GM19324 (cell line): Measurements from ENCODE around the gene ZNF335.

Source experiments
- ATAC-seq: cut with Tn5 transposase; IDR thresholded peaks from one replicate; pipeline ENCODE4 v1.9.1; 2021; ENCODE audit warnings: mild to moderate bottlenecking, moderate library complexity; ENCODE audit not compliant: unreplicated experiment, low FRiP score

ZNF335 gene

DNA sequence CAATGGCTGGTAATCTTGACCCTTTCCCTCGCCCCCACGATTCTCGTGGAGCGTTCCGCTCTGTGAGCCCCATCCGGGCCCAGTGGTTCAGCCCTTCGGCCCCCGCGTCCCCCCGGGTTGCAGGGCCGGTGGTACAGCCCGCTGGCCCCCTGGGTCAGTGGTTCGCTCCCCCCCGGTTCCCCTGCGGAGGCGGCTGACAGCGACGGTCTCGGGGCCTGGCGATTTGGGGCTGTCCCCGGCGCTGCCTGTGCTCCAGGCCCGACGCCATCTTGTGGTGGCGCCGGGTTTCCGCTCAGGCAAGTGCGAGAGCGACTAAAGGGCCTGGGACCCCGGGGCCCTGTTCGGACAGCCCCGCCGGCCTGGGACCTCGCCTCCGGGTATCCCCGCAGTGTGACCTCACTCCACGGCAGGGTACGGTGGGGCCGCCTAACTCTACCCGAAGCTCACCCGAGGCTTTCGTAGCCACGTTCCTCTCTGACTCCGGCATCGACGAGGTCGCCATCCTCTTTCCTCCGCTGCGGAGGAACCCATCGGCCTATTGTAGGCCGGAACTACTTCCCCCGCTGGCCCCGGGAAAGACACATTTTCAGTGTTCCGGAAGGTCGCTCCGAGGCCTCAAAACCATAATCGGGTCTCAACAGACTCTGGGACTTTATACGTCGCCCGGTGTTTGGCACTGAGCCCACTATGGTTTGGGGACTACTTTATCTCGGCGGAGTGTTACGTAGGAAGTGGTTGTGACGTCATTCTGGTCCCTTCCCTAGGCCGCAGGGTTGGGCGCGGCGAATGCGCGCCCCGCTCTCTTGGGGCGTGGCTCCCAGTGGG is at the start of gene ZNF335:
ZNF335 (minus strand) TSS at position 529 of the 825 bp plus-strand sequence. CDS start 793 bp downstream, outside the sequence.
- peak; percentile 80 for ATAC-seq

DNA sequence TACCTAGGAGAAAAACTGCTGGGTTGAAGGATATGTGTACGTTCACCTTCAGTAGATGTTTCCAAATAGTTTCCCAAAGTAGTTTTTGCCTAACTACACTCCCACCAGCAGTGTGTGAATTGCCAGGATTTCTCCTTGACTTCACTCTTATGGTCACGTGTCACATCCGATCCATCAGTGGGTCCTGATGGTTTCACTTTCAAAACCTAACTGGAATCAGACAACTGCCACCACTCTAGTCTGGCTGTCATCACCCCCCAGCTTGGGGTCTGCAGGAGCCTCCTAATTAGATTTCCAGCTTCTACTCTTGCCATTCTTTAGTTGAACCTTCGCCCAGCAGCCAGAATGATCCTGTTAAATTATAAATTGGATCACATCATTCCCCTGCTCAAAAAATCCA is 48.6 kb upstream of the ZNF335 start:
- no peak for ATAC-seq

DNA sequence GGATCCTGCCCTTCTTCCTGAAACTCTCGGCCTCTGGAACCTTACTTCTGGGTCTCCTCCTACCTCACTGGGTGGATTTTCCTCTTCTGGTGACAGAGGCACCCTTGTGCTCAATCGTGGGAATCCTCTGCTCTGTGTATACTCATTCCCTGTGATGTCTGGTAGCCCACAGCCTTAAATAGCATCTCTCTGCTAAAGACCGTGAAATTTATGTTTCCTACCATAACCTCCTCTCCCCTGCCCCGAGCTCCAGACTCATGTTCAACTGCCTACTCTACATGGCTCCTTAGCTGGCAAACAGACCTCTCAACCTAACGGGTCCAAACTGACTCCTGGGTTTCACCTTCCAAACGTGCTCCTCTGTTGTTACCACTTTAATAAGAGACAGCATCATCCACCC is 46.6 kb upstream of the ZNF335 start:
- no peak for ATAC-seq

GRCh38 chr20:46018112-46018511 is 46.1 kb upstream of the ZNF335 start:
- ATAC-seq: no peak

DNA sequence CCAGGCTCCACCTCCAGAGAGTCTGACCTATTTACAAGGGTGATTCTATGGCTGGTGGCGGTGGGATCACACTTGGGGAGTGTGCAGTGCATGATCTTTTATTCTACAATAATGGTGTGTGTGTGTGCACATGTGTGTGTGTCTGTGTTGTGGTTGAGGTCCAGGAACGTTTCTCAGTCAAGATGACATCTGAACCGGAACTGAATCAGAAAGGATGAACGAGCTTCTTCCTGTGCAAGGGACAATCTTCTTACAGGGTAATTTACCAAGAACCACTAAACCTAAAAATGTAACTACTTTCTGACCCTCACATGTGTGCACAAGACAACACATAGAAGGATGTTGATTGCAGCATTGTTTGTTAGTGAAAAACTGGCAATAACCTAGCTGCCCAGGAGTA is 45.3 kb upstream of the ZNF335 start:
- no peak for ATAC-seq

DNA sequence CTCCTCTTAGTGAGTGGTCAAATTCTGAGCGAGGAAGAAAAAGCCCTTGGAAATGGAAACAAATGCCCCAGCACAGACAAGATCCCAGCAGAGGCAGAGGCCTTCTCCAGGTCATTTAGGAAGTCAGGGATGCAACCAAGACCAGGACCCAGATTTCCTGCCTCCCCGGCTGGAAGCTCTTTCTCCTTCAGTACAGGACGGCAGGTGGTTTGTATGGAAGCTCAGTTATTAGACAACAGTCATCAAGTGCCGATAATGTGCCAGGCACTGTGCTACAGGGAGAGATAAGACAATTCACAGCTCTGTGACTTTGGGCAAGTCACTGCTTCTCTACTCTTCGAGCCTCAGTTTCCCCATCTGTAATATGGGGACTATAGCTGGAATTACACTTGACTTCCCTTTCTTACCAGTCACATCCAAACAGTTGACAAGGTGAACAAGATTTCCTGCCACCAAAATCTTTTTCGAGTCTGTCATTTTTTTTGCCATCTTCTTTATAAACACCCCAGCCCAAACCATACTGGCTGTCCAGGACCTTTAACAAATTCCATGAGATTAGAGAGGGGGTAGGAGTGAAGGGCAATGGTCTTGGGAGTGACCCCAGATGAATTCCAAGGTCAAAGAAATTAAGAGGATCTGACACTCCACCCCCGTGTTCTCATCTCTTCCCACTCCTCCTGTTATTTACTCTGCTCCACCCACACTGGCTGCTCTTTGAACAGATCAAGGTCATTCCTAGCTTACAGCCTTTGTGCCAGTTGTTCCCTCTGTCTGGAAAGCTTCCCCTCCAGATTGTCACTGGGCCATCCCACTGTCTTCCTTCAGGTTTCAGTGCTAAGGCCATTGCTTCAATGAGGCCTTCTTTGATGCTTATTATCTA is 42.8 kb upstream of the ZNF335 start:
- no peak for ATAC-seq

DNA sequence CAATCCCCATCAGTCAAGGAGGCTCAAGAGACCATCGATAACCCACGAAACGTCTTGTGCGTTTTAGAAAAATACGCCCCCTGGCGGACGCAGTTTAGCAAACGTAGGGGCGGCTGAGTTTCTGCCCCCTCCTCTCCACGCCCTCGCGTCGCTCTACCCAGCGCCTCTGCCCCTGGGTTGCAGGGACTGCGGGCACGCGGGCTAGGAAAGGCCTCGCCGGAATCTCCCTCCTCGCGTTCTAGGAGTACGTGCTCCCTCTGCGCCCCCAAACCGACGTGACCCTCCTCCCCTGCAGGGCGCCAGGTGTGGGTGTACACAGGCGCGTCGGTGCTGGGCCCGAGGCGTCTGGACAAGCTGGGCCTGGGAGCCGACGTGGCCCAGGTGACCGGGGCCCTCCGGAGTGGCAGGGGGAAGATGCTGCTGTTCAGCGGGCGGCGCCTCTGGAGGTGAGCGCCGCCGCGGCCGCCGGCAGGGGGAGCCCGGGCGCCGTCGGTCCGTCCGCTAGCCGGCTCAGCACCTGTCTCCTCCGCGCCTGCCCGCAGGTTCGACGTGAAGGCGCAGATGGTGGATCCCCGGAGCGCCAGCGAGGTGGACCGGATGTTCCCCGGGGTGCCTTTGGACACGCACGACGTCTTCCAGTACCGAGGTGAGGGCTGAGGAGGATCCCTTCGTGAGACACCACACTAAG is 42.0 kb upstream of the ZNF335 start:
- peak; percentile 43 for ATAC-seq

DNA sequence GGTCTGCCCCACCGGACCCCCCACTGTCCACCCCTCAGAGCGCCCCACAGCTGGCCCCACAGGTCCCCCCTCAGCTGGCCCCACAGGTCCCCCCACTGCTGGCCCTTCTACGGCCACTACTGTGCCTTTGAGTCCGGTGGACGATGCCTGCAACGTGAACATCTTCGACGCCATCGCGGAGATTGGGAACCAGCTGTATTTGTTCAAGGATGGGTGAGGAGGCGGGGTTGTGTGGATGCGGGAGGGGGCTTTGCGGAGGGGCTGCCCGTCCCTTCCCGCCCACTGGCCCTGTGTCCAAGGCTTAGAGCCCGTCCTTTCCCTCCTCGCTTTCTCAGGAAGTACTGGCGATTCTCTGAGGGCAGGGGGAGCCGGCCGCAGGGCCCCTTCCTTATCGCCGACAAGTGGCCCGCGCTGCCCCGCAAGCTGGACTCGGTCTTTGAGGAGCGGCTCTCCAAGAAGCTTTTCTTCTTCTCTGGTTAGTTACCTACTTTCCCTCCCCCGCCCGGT is 41.4 kb upstream of the ZNF335 start:
- ATAC-seq: no peak

GRCh38 chr20:46012921-46013320 is 40.9 kb upstream of the ZNF335 start:
- no peak for ATAC-seq

DNA sequence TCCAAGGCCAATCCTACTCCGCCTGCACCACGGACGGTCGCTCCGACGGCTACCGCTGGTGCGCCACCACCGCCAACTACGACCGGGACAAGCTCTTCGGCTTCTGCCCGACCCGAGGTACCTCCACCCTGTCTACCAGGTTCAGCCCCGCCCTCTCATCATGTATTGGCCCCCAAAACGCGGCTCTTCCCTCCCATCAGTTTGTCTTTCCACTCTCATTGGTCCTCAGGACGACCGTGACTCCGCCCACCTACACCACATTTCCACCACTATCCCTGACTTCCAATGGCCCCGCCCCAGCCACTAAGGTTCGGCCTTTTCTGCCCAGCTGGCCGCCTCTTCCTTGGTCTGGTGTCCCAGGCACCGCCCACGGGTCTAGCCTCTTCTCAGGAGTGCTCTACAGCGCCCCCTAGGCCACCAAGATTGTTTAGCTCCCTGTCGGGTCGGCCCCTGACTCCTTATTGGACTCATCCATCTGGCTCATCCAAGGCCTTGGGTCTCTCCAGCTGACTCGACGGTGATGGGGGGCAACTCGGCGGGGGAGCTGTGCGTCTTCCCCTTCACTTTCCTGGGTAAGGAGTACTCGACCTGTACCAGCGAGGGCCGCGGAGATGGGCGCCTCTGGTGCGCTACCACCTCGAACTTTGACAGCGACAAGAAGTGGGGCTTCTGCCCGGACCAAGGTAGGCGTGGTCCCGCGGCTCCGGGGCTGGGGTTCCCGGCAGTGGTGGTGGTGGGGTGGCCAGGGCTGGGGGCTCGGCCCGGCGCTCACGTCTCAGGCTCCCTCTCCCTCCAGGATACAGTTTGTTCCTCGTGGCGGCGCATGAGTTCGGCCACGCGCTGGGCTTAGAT is 39.9 kb upstream of the ZNF335 start:
- no peak for ATAC-seq

GRCh38 chr20:46010491-46011391 is 38.7 kb upstream of the ZNF335 start:
- ATAC-seq: no peak

DNA sequence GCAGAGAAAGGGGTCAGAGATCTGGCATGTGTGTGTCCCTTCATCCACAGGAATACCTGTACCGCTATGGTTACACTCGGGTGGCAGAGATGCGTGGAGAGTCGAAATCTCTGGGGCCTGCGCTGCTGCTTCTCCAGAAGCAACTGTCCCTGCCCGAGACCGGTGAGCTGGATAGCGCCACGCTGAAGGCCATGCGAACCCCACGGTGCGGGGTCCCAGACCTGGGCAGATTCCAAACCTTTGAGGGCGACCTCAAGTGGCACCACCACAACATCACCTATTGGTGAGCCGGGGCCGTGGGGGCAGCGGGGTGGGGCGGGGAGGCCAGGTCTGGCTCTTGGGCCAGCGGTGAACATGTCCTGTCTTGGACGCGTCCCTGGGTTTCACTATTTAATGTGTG is 37.8 kb upstream of the ZNF335 start:
- ATAC-seq: no peak

DNA sequence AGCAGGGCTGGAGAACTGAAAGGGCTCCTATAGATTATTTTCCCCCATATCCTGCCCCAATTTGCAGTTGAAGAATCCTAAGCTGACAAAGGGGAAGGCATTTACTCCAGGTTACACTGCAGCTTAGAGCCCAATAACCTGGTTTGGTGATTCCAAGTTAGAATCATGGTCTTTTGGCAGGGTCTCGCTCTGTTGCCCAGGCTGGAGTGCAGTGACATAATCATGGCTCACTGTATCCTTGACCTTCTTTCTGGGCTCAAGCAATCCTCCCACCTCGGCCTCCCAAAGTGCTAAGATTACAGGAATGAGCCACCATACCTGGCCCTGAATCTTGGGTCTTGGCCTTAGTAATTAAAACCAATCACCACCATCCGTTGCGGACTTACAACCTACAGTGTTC is 35.7 kb upstream of the ZNF335 start:
- ATAC-seq: no peak

GRCh38 chr20:46006964-46007363 is 35.0 kb upstream of the ZNF335 start:
- ATAC-seq: no peak

GRCh38 chr20:46006022-46006705 is 34.2 kb upstream of the ZNF335 start:
- ATAC-seq: no peak

DNA sequence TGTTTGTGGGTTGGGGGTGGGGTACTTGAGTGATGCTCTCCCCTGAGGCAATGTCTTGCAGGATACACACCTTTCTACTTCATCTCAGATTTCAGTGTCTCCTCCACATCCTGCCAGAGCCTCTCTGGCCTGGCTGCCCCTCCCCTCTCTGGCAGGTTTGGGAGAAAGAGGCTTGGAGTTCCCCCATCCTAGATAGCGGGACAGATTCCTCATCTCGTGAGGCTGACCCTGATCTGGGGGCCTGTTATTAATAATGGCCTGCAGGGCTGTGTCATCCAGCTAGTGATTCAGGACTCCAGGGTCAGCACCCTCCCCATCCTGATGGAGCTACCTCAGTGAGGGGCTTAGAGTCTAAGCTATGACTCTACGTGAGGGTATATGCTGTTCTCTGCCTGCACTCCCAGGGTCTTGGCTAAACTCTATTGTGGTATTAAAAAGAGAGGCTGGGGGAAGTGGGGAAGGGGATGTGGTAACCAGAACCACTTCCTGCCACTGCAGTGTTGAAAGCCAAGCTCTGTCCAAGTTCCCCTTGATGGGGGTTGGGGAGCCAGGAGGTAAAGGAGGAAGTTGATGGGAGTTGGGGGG is 33.0 kb upstream of the ZNF335 start:
- ATAC-seq: no peak

GRCh38 chr20:46004187-46004586 is 32.2 kb upstream of the ZNF335 start:
- ATAC-seq: no peak

- ATAC-seq: no peak
Observed at GRCh38 chr20:46002008-46002407, 30.0 kb upstream of the ZNF335 start.
